GM12875 (cell line): ENCODE data around the gene RBM23.

Experiments used
- H3K4me3 ChIP-seq: one replicate; pipeline ENCODE4 v1.5.1; 2011; ENCODE audit warnings: low read depth, low read length, control low read depth
- TF ChIP-seq, protein P1 (sequence below): IDR thresholded peaks from 2 replicates; pipeline ENCODE4 v1.5.1; 2011; ENCODE audit warnings: low read depth, mild to moderate bottlenecking, control low read depth, inconsistent platforms, low read length, moderate library complexity, borderline replicate concordance; ENCODE audit not compliant: insufficient read depth

RBM23 gene

DNA sequence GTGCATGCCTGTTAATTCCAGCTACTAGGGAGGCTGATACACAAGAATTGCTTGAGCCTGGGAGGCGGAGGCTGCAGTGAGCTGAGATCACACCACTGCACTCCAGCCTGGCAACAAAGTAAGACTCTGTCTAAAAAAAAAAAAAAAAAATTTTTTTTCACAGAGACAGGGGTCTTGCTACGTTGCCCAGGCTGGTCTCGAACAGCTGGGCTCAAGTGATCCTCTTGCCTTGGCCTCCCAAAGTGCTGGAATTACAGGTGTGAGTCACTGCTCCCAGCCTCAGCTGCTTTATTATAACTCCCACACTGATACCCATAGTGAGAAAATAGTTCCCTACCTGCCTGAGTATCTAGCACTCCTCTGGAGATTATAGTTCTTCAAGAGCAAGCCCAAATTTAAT, 26.7 kb upstream of the RBM23 start:
- TF ChIP-seq, protein P1, sequence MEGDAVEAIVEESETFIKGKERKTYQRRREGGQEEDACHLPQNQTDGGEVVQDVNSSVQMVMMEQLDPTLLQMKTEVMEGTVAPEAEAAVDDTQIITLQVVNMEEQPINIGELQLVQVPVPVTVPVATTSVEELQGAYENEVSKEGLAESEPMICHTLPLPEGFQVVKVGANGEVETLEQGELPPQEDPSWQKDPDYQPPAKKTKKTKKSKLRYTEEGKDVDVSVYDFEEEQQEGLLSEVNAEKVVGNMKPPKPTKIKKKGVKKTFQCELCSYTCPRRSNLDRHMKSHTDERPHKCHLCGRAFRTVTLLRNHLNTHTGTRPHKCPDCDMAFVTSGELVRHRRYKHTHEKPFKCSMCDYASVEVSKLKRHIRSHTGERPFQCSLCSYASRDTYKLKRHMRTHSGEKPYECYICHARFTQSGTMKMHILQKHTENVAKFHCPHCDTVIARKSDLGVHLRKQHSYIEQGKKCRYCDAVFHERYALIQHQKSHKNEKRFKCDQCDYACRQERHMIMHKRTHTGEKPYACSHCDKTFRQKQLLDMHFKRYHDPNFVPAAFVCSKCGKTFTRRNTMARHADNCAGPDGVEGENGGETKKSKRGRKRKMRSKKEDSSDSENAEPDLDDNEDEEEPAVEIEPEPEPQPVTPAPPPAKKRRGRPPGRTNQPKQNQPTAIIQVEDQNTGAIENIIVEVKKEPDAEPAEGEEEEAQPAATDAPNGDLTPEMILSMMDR: no peak

DNA sequence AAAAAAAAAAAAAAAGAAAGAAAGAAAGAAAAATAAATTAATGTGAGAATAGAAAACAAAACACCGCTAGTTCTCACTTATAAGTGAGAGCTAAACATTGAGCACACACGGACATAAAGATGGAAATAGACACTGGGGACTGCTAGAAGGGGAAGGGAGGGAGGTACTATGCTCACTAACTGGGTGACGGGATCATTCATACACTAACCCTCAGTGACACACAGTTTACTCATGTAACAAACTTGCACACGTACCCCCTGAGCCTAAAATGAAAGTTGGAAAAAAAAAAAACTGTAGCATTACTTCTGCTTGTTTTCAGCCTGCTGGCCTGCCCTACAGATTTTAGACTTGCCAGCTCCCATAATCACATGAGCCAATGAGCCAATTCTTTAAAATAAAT, 20.7 kb upstream of the RBM23 start:
- H3K4me3 ChIP-seq: no peak overlapping the region
- TF ChIP-seq, protein P1: no peak

More for the DNA sequence above, 26.7 kb upstream of the RBM23 start:
- H3K4me3 ChIP-seq: no peak overlapping the region

DNA sequence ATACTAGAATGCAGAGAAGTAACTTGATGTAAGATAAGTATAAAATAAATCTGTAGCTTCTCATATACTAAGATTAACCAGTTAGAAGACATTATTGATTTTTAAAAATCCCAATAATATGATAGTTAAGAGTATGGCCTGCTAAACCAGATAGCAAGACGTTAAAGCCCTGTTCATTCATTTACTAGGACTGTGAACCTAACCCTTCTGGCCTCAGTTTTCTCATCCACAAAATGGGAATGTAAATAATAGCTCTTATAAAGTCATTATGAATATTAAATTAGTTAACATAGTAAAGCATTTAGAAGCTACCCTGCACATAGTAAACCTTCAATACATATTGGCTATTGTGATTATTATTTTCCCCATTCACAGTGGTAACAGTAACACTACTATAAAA, 16.2 kb upstream of the RBM23 start:
- TF ChIP-seq, protein P1: no peak
- H3K4me3 ChIP-seq: no peak overlapping the region

DNA sequence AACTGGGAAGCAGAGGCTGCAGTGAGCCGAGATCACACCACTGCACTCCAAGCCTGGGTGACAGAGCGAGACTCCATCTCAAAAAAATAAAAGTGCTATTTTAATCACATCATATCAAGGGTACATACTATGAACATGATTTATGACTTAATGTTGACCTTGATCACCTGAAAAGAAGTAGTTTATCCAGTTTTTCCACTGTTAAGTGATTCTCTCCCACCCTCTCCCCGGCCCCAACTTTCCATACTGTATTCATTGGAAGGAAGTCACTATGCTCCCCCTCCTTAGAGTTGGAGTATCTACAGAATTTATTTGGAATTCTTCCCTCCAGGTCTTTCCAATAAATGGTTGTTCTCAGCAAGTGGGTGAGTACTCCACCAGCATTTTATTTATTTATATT, 13.2 kb upstream of the RBM23 start:
- TF ChIP-seq, protein P1: no peak
- H3K4me3 ChIP-seq: no peak overlapping the region

DNA sequence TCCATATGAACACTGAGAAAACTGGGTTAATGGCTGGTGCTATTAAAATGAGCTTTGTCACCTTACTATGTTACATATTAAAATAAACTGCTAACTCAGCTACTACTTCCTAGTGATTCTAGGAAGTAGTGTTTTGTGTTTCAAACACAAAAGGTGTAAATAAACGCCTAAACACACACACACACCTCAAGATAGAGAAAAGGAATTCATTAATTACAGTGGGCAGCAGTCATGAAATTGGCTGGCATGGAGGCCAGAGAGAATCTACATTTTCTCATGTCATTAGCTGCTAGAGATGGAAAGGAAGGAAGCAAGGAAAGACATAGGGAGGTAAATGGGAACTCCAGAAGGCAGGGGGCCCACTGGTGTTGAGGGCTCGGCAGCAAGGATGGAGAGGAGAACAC, 11.0 kb upstream of the RBM23 start:
- TF ChIP-seq, protein P1: no peak
- peak overlapping the region; percentile 33 for H3K4me3 ChIP-seq

DNA sequence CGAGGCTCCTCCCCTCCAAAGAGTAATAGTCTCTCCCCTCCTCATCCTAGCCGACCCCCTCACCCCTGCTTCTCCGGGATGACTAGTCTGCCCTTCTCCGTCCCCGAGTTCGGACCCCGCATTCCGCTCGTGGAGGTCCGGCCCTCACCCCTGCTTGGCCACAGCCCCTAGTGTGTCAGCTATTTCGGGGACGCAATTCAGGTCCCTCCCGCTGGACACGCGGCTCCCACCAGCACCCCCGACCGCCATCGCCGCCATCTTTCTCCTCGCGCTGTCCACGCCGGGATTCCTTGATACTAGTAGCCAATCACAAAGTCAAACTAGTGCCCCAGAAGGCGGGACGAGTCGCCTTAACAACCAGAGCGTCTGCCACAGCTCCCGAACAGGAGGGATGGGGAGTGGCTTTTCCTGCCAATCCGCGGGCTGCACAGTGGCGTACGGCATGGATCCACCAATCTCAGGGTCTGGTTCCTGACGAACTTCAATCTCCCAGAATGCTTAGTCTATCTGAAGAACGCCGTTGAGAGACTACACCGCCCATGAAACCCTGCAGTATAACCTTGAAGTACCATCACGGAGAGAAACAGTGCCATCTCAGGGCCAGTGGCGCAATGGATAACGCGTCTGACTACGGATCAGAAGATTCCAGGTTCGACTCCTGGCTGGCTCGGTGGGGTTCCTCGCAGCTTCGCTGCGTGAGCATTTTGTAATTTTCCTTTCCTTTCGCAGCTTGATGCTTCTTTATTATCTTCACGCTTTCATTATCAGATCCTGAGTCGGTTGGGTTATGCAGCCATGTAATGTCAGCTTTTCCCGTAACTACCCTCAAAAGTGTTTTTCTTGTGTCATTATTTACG, 10.4 kb upstream of the RBM23 start, which contains the start of gene PRMT5:
PRMT5 (minus strand) TSS at position 273 of the 857 bp plus-strand sequence; CDS start at position 258, 15 bp downstream.
- H3K4me3 ChIP-seq: peak within 1 kb of the TSS; percentile 68
- TF ChIP-seq, protein P1: no peak

DNA sequence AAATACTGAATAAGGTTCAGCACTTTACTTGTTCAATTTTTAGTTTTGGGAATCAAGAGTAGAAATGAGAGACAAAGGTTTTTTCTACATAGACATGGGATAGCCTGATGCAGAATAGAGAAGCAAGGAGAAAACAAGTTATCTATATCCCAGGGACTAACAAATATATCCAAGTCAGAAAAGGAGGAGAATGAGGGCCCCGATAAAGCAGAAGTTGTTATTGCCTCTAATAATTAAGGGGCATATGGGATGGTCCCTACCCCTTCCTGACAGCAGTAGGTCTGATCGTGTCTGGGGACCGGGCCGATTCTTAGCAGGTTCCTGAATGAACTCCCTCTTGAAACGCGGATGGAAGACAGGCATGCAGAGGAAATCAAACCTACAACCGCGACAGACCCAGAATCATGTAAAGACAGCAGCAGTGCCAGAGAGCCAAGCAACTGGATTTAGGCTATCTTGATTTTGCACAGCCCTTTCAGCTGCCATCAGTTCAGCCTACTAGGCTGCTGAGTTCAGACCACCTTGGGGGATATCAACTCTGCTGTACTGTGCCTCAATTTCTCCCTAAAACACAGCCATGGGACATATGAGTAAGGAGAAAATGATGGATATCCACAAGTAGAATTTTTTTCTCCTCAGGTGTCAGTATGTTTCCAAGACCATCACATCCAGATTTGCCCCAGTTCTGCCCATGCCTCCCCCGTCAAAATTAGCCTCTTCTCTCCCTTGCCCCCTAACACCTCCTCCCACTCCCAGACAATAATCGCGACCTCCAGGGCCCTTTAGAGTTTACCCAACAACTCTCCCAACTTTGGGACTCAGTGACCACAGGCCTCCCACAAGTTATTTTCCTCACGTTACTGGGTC, 9.5 kb upstream of the RBM23 start:
- TF ChIP-seq, protein P1: no peak

More for the DNA sequence above, 9.5 kb upstream of the RBM23 start:
- peak overlapping the region; percentile 68 for H3K4me3 ChIP-seq
